IPS-NIHi7 (cell line): ENCODE results near the gene PEAK1.

Experiments used
- DNase-seq: peaks from one replicate; pipeline ENCODE4 v3.0.0; 2012; ENCODE audit warnings: mixed read lengths; ENCODE audit errors: extremely low spot score

Gene PEAK1

GRCh38 chr15:77127626-77128025, 292.3 kb downstream of the PEAK1 start:
- no peak for DNase-seq

GRCh38 chr15:77126529-77127326, 293.2 kb downstream of the PEAK1 start:
- DNase-seq, result no peak

- no peak for DNase-seq
These were observed 296.1 kb downstream of the PEAK1 start for GRCh38 chr15:77123854-77124253.

GRCh38 chr15:77122576-77122975, 297.3 kb downstream of the PEAK1 start:
- no peak for DNase-seq

- DNase-seq, result no peak
These were observed 298.3 kb downstream of the PEAK1 start for GRCh38 chr15:77121599-77121998.

- DNase-seq, result no peak
These were observed 299.3 kb downstream of the PEAK1 start for GRCh38 chr15:77120576-77120975.

- DNase-seq, result no peak
These were observed 300.5 kb downstream of the PEAK1 start for GRCh38 chr15:77119446-77119845.

- peak; percentile 49 for DNase-seq
These were observed 301.0 kb downstream of the PEAK1 start for GRCh38 chr15:77118882-77119321.

- no peak for DNase-seq
These were observed 304.7 kb downstream of the PEAK1 start for GRCh38 chr15:77115179-77115578.

- peak; percentile 35 for DNase-seq
These were observed 306.9 kb downstream of the PEAK1 start for GRCh38 chr15:77112838-77113504.

GRCh38 chr15:77111789-77112188, 308.1 kb downstream of the PEAK1 start:
- DNase-seq, result no peak

GRCh38 chr15:77107531-77108355, 312.2 kb downstream of the PEAK1 start:
- DNase-seq, result peak; percentile 88

GRCh38 chr15:77107068-77107467, 312.8 kb downstream of the PEAK1 start:
- no peak for DNase-seq

- no peak for DNase-seq
These were observed 315.7 kb downstream of the PEAK1 start for GRCh38 chr15:77104155-77104554.

- DNase-seq, result no peak
These were observed 320.0 kb downstream of the PEAK1 start for GRCh38 chr15:77099741-77100463.

- DNase-seq, result no peak
These were observed 321.3 kb downstream of the PEAK1 start for GRCh38 chr15:77098572-77098971.

GRCh38 chr15:77097921-77098320, 322.0 kb downstream of the PEAK1 start:
- DNase-seq, result no peak

GRCh38 chr15:77097248-77097721, 322.6 kb downstream of the PEAK1 start:
- no peak for DNase-seq

GRCh38 chr15:77096541-77096940, 323.4 kb downstream of the PEAK1 start:
- DNase-seq, result no peak

- no peak for DNase-seq
These were observed 323.8 kb downstream of the PEAK1 start for GRCh38 chr15:77096138-77096537.

- peak; percentile 58 for DNase-seq
These were observed 325.4 kb downstream of the PEAK1 start for GRCh38 chr15:77094397-77095030.
